GM06990 (cell line): ENCODE data around the gene SHC2.

Experiments used
- DNase-seq: peaks from one replicate; pipeline ENCODE4 v3.0.0-alpha.2; 2011; ENCODE audit not compliant: insufficient read length; ENCODE audit errors: extremely low read depth
- H3K27me3 ChIP-seq: replicated peaks from 2 replicates; pipeline ENCODE4 v1.6.0; 2011; ENCODE audit warnings: low read length; ENCODE audit not compliant: control insufficient read depth, insufficient read depth
- H3K36me3 ChIP-seq: 2 replicates; pipeline ENCODE4 v1.5.1; 2011; ENCODE audit warnings: low read length; ENCODE audit not compliant: control insufficient read depth, insufficient read depth
- H3K4me3 ChIP-seq: replicated peaks from 2 replicates; pipeline ENCODE4 v1.5.1; 2011; ENCODE audit warnings: low read depth, mild to moderate bottlenecking, control low read depth, low read length
- TF ChIP-seq, protein P1 (sequence below): IDR thresholded peaks from 2 replicates; pipeline ENCODE4 v1.5.1; 2011; ENCODE audit warnings: low read length, control low read depth, mild to moderate bottlenecking, inconsistent platforms; ENCODE audit not compliant: insufficient read depth, poor library complexity, severe bottlenecking

Gene SHC2

DNA sequence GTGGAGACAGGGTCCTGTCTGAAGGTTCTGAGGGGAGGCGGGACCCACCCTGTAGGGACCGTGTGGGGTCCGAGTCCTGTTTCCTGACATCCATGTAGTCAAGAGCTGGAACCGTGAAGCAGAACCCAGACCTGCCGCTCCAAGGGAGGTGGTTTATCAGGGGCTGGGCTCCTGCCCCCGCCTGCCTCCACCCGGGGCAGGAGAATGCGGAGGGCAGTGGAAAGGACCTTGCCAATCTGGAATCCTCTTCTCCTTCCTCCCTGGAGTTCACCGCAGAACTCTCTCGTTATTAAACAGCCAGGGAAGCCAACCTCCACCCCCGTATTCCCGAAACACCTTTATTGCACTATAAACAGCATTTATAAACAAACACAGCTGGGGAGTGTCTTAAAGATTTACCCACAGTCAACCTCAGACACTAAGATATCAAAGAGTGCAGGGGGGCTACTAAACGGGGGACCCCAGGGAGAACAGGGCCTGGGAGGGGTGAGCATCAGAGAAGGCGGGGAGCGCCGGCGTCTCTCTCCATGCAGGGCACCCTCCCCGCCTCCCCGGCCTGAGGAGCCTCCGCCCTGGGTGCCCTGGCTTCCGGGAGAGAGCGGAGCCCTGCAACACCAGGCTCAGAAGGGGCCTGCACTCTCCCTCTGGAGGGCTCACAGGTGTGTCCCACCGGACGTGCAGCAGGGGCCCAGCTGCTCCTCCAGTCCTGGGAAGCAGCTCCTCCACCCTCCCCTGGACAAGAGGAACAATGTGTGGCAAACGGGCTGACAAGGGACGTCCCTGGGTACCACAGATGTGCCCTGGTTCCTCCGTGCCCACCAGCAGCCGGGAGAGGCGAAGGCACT lies 55.5 kb downstream of the SHC2 start:
- no peaks in the 10 kb centered on the region for H3K27me3 ChIP-seq
- TF ChIP-seq, protein P1, sequence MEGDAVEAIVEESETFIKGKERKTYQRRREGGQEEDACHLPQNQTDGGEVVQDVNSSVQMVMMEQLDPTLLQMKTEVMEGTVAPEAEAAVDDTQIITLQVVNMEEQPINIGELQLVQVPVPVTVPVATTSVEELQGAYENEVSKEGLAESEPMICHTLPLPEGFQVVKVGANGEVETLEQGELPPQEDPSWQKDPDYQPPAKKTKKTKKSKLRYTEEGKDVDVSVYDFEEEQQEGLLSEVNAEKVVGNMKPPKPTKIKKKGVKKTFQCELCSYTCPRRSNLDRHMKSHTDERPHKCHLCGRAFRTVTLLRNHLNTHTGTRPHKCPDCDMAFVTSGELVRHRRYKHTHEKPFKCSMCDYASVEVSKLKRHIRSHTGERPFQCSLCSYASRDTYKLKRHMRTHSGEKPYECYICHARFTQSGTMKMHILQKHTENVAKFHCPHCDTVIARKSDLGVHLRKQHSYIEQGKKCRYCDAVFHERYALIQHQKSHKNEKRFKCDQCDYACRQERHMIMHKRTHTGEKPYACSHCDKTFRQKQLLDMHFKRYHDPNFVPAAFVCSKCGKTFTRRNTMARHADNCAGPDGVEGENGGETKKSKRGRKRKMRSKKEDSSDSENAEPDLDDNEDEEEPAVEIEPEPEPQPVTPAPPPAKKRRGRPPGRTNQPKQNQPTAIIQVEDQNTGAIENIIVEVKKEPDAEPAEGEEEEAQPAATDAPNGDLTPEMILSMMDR: no peak
- no peak for DNase-seq
- no peak overlapping the region for H3K4me3 ChIP-seq
- no peaks in the 10 kb centered on the region for H3K36me3 ChIP-seq

DNA sequence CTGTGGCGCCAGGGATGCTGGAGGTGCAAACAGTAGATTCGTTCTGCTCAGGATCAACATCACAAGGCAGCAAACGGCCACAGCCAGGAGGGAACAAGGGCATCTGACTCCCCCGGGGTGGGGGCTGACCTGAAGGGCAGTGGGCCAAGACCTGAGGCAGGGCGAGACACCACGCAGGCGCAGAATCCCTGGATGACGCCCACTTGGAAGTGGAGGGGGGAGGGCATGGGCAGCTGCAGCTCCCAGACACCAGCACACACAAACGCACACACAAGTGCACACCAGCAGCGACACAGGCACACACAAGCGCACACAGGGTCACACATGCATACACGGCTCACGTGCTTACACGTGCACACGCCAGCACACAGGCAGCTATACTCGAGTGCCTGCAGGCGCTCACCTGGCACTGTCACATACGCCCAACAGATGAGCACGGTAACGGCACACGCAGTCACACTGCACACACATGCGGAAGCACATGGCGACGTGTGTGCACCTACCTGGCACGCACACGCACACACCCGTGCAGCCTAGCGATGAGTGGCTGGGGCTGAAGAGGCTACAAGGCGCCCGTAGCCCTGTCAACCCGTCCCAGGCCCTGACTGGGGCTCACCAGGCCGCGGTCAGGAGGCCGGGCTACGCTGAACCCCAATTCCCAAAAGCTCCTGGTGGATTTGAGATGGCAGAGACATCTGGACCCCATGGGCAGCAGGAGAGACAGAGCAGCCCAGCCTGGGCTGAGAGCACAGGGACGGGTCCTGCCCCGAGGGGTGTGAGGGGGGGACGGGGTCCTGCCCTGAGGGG lies 57.4 kb downstream of the SHC2 start:
- H3K4me3 ChIP-seq: no peak overlapping the region
- TF ChIP-seq, protein P1: no peak
- no peak for DNase-seq
- H3K27me3 ChIP-seq: no peaks in the 10 kb centered on the region
- H3K36me3 ChIP-seq: no peaks in the 10 kb centered on the region

DNA sequence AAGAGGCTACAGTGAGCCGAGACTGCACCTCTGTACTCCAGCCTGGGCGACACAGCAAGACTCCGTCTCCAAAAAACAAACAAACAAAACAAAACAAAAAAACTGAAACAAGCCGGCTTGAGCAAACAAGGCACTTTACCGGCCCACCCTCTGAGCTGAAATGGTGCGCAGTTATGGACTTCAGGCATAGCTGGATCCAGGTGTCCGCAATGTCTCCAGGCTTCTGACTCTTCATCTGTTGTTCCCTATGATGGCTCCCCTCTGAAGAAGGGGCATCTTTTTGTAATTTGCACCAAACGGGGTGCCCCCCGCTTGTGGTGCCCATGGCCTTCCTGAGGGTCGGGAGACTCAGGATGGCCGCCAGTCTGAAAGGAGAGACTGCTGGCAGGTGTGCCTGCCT lies 58.0 kb downstream of the SHC2 start:
- Histone ChIP-seq H3K4me3 (no peak overlapping the region), H3K36me3 (no peaks in the 10 kb centered on the region), H3K27me3 (no peaks in the 10 kb centered on the region)
- DNase-seq: no peak
- TF ChIP-seq, protein P1: no peak

DNA sequence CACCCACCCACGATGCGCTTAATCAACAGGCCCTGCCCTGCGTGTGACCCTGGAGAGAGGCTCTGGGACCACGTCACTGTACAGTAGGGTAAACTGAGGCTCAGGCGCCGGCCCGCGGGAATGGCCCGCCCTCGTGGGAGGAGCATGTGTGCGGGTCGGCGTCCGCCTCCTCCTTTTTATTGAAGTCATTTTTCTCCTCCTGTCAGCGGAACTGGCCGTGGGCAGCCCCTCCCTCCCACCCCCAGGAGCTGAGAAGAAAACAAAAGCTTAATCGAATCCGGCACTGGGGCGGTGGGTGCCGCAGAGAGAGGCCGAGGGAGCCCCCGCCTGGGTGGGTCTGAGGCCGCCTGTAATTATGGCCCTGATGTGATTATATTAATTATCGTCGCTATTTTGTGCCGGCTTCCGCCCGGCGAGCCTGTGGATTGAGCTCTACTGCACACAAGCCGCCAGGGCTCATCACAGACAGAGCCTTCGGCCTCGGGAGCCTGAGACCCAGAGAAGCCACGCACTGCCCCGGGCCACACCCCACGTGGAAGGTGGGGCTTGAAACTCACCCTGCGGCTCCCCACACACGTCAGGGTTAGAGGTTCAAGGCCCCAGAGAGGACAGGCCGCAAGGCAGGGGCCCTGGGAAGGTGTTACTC lies 58.8 kb downstream of the SHC2 start:
- no peaks in the 10 kb centered on the region for H3K36me3 ChIP-seq
- no peak for DNase-seq
- H3K4me3 ChIP-seq: no peak overlapping the region
- no peaks in the 10 kb centered on the region for H3K27me3 ChIP-seq
- TF ChIP-seq, protein P1: no peak

DNA sequence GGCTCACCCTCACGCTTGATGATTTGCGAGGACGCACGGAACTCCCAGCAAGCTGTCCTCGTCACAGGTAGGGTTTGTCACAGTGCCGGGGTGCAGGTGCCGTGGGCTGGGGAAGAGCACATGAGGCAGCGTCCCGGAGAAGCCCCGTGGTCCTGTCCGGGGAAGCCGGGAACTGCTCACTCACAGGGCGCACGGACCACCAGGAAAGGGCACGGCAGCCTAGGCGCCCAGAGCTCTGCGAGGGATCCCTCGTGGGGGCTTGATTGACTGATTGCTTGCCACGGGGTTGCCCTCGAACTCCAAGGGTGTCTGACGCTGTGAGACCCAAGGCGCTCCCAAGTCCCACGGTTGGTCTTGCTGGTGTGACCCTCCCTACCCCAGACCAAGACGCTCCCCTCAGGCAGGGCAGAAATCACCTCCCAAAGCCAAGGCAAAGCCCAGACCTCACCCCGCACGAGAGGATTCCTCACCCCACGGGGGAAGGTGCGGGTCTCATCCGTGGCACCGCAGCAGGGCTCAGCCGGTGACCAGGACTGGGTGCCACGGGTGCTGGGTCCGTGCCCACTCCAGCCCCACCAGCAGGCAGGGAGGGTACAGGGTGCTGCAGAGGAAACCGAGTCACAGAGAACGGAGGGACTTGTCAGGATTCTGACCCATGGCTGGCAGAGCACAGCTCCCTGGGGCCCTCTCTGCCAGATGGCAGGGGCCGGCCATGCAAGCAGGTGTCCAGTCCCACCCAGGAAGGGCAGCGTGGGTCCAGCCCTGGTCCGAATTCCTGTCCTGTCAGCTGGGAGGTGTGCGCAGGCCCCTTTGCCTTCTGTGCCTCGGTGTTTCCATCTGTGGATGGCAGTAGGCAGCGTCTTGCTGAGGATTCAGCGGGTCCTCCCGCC lies 59.6 kb downstream of the SHC2 start:
- Histone ChIP-seq H3K36me3 (no peaks in the 10 kb centered on the region), H3K4me3 (no peak overlapping the region), H3K27me3 (no peaks in the 10 kb centered on the region)
- TF ChIP-seq, protein P1: no peak
- no peak for DNase-seq
